Measurements from ENCODE around the gene PCK2.

Gene PCK2

DNA sequence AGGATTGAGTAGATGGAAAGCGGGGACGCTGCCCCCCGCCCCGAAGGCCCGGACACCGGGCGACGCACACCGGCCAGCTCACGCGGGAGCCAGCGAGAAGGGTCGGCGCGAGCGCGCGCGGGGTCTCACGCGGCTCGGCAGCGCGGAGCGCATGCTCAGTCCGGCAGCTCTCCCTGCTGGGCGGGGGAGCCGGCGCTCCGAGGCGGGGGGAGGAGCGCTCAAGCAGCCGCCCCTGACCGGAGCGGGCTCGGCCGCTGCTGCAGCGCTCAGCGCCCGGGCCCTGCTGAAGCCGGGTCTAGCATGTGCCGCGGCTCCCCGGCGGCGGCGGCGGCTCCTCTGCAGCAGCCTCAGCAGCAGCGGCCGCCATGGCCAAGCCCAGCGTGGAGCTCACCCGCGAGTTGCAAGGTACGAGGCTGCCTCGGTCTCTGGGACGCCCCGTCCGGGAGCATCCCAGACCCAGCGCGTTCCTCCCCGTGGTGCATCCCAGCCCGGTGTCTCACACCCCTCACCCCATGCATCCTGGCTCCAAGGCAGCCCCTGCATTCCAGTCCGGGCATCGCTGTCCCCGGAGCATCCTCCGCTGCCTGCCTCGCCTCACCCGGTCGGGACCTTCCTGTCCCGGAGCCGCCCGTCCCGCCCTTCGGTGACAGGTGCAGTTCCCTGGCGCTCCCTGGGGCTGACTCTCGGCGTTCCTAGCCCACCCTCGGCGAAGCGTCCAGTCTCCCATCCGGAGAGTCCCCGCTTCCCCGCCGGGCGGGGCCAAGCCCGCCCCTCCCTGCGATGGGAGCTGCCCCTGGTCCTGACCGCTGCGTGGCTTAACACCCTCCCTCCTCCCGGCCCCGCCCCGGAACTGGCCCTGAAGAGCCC lies 42.1 kb upstream of the PCK2 start, which contains the start of gene CARMIL3:
TSS of gene CARMIL3 (plus strand) at position 221 of the 867 bp plus-strand sequence. CDS start at position 366, 145 bp downstream.
- no peaks in the 10 kb centered on the region for H3K36me3 ChIP-seq (ENCODE audit: insufficient read depth, low read length)
- H3K4me1 ChIP-seq (ENCODE audit: insufficient read depth, low read length, poor library complexity, severe bottlenecking) = peaks cover 17% of the 10 kb centered on the region
- H3K4me2 ChIP-seq (ENCODE audit: low read depth, low read length, poor library complexity, severe bottlenecking) = peak within 1 kb of the TSS; percentile 100
- H3F3A ChIP-seq (ENCODE audit: low read depth) = no peaks in the 10 kb centered on the region
- H2AFZ ChIP-seq (ENCODE audit: low read length) = peak within 1 kb of the TSS; percentile 96
- H3K9me3 ChIP-seq (ENCODE audit: insufficient read depth, low read depth, low read length) = no peaks in the 10 kb centered on the region
- H4K20me1 ChIP-seq (ENCODE audit: insufficient read depth, low read length, poor library complexity, severe bottlenecking) = no peaks in the 10 kb centered on the region
- no peak for TF ChIP-seq EZH2phosphoT487 (IDR thresholded peaks at IDR 0.05; ENCODE audit: borderline replicate concordance)
- TF ChIP-seq, protein P1, sequence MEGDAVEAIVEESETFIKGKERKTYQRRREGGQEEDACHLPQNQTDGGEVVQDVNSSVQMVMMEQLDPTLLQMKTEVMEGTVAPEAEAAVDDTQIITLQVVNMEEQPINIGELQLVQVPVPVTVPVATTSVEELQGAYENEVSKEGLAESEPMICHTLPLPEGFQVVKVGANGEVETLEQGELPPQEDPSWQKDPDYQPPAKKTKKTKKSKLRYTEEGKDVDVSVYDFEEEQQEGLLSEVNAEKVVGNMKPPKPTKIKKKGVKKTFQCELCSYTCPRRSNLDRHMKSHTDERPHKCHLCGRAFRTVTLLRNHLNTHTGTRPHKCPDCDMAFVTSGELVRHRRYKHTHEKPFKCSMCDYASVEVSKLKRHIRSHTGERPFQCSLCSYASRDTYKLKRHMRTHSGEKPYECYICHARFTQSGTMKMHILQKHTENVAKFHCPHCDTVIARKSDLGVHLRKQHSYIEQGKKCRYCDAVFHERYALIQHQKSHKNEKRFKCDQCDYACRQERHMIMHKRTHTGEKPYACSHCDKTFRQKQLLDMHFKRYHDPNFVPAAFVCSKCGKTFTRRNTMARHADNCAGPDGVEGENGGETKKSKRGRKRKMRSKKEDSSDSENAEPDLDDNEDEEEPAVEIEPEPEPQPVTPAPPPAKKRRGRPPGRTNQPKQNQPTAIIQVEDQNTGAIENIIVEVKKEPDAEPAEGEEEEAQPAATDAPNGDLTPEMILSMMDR (conservative IDR thresholded peaks at IDR 0.05; ENCODE audit: low read length) = no peak
- H3K79me2 ChIP-seq (ENCODE audit: insufficient read depth, low read length) = no peaks in the 10 kb centered on the region
- peak within 1 kb of the TSS; percentile 81 for H3K9ac ChIP-seq (ENCODE audit: low read depth, low read length, poor library complexity, severe bottlenecking)
- H3K9me2 ChIP-seq (replicated peaks; ENCODE audit: low read depth, low read length) = no peaks in the 10 kb centered on the region
- H3K4me3 ChIP-seq (ENCODE audit: low read length, poor library complexity, severe bottlenecking) = peak within 1 kb of the TSS; percentile 87
- H3K27me3 ChIP-seq (ENCODE audit: insufficient read depth, low read length, poor library complexity, severe bottlenecking) = no peaks in the 10 kb centered on the region

- H3K4me1 ChIP-seq (ENCODE audit: insufficient read depth, low read length, poor library complexity, severe bottlenecking) = peaks cover 17% of the 10 kb centered on the region
Measured at GRCh38 chr14:24052656-24053547, 41.2 kb upstream of the PCK2 start.

More at GRCh38 chr14:24052656-24053547, 41.2 kb upstream of the PCK2 start:
- peak overlapping the region; percentile 87 for H3K4me3 ChIP-seq (ENCODE audit: low read length, poor library complexity, severe bottlenecking)
- H3K9me3 ChIP-seq (ENCODE audit: insufficient read depth, low read depth, low read length) = no peaks in the 10 kb centered on the region
- H3K79me2 ChIP-seq (ENCODE audit: insufficient read depth, low read length) = no peaks in the 10 kb centered on the region
- TF ChIP-seq, protein P1 (conservative IDR thresholded peaks at IDR 0.05; ENCODE audit: low read length) = no peak
- no peak for TF ChIP-seq EZH2phosphoT487 (IDR thresholded peaks at IDR 0.05; ENCODE audit: borderline replicate concordance)
- H3K4me2 ChIP-seq (ENCODE audit: low read depth, low read length, poor library complexity, severe bottlenecking) = peak overlapping the region; percentile 100
- H3K9ac ChIP-seq (ENCODE audit: low read depth, low read length, poor library complexity, severe bottlenecking) = no peak overlapping the region
- H3K9me2 ChIP-seq (replicated peaks; ENCODE audit: low read depth, low read length) = no peaks in the 10 kb centered on the region
- H3K36me3 ChIP-seq (ENCODE audit: insufficient read depth, low read length) = no peaks in the 10 kb centered on the region
- H3K27me3 ChIP-seq (ENCODE audit: insufficient read depth, low read length, poor library complexity, severe bottlenecking) = no peaks in the 10 kb centered on the region
- H4K20me1 ChIP-seq (ENCODE audit: insufficient read depth, low read length, poor library complexity, severe bottlenecking) = no peaks in the 10 kb centered on the region
- no peaks in the 10 kb centered on the region for H3F3A ChIP-seq (ENCODE audit: low read depth)
- H2AFZ ChIP-seq (ENCODE audit: low read length) = peak overlapping the region; percentile 96; the same call in 1 of the 2 replicates

Data from Loucy (cell line).